A673 (cell line): Measurements from ENCODE around the gene SEC23IP.
"Not testable (repeated sequence)": the region's sequence is repeated elsewhere in the genome, so short reads cannot be mapped to it uniquely, and the experiment has no call there.

ENCODE experiments used
- CTCF ChIP-seq: fragments of 300-800, 200-600 bp; sonication (generic); conservative IDR thresholded peaks from 2 replicates; pipeline ENCODE4 v1.5.1; 2017; ENCODE audit warnings: low read depth, mild to moderate bottlenecking, antibody characterized with exemption, low read length, moderate library complexity, mixed read lengths
- EZH2 ChIP-seq: fragments of 200-600 bp; sonication (generic); IDR thresholded peaks from 2 replicates; pipeline ENCODE4 v1.6.1; 2017; ENCODE audit warnings: borderline replicate concordance, low read depth, mild to moderate bottlenecking, mixed read lengths, antibody characterized with exemption, low read length; ENCODE audit not compliant: poor library complexity, severe bottlenecking

- TF ChIP-seq CTCF, EZH2: not testable (repeated sequence)
These were observed 15.2 kb downstream of the SEC23IP start for GRCh38 chr10:119907695-119908094.
